ENCODE data around the gene NSD2. TPM values are rescaled to one million over a fixed set of nuclear protein-coding genes. Genes with fewer than 3 reads are reported as not detected.
"Not testable (repeated sequence)": the region's sequence is repeated elsewhere in the genome, so short reads cannot be mapped to it uniquely, and the experiment has no call there.

Gene NSD2
- polyA plus RNA-seq, 3 donors from 2014 or later, result 1.8 to 7.2 (median 4.4) TPM

DNA sequence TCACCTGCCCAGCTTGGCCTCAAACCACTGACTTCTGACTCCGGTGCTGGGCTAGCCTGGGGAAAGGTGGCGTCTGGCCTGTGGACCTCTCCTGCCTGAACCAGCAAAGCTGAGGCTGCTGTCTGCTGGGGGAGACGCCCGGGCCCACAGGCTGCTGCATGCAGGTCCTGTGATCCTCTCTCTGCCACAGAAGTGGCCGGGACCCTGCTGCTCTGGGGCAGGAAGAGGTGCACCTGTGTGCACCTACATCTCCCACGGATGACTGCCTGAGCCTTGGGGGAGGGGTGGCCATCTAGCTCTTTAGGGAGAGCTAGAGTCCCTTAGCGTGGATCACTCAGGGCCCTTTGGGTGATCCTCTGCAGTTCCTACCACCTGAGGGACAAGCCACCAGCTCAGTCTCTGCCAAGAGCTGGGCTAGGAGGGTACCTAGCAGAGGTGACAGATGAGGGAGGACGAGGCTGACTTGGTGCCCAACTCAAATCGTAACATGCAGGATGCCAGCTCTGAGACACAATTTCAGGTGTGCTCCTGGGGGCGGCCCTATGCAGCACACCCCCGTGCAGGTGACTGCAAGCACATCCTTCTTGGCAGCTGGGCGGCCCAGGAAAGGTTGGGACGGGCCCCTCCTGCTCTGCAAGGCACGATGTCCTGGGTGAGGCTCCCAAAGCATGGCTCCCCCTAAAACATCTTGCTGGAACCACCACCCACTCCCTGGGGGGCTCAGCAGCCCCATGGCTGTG is 37.7 kb upstream of the NSD2 start:
- Mint-ChIP-seq H3K36me3 (peaks cover 12 to 28% (median 19%) of the 10 kb centered on the region in 3 donors), H3K27ac (no peak overlapping the region), H3K4me1 (peaks cover 2 to 8% of the 10 kb centered on the region in 2 donors), H3K9me3 (no peaks in the 10 kb centered on the region), H3K4me3 (no peak overlapping the region), H3K27me3 (ENCODE audit: low read depth in 3 of 3) (peaks cover 0 to 4% (median 0%) of the 10 kb centered on the region in 3 donors)
- DNase-seq, result no peak

DNA sequence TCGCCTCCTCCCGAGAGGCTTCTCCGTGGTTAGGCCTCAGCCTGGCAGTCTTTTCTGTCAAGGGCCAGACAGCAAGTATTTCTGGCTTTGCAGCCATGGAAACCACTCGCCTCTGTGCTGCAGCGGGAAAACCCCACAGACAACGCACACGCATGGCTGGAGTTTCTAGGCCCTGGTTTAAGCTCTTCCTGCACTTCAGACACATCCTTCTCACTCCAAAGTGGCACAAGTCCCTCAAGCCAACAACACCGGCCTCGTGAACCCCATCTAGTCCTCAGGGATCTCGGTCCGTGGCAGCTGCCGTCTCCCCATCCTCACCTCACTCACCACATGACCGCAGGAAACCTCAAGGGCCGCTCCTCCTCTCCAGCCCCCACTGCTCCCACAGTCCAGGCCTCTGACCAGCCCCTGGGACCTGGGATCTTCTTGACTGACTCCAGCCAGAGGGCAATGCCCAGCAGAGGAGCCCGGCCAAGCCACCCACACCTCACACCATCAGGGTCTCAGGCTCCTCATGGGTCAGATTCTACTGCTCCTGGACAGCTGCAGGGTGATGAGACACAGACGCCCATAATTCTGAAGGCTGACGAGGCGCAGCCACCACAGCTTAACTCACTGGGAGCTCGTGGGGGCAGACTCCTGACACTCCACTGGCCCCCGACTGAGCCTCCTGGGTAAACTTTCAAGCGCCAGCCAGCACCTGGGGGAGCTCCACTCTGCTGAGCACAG is 37.0 kb upstream of the NSD2 start:
- peaks cover 3 to 8% of the 10 kb centered on the region in 2 donors for H3K4me1 Mint-ChIP-seq
- peaks cover 16 to 31% (median 21%) of the 10 kb centered on the region in 3 donors for H3K36me3 Mint-ChIP-seq
- H3K27ac Mint-ChIP-seq, result peak overlapping the region in 2 of 6 donors; percentile 55 to 71
- no peak for DNase-seq
- H3K27me3 Mint-ChIP-seq (ENCODE audit: low read depth in 3 of 3), result peaks cover 0 to 4% (median 0%) of the 10 kb centered on the region in 3 donors
- H3K9me3 Mint-ChIP-seq, result no peaks in the 10 kb centered on the region
- H3K4me3 Mint-ChIP-seq, result no peak overlapping the region

DNA sequence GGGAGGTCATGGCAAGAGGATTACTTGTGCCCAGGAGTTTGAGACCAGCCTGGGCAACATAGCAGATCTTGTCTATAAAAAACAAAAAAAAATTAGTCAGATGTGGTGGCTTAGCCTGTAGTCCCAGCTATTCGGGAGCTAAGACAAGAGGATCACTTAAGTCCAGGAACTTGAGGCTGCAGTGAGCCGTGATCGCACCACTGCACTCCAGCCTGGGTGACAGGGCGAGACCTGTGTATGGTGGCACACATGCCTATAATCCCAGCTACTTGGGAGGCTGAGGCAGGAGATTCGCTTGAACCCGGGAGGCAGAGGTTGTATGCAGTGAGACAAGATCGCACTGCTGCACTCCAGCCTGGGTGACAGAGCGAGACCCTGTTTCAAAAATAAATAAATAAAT is 35.4 kb upstream of the NSD2 start:
- not testable (repeated sequence) for H3K27ac Mint-ChIP-seq; H3K9me3 Mint-ChIP-seq; DNase-seq; H3K4me3 Mint-ChIP-seq; H3K4me1 Mint-ChIP-seq; H3K27me3 Mint-ChIP-seq (ENCODE audit: low read depth in 3 of 3)
- H3K36me3 Mint-ChIP-seq, result peaks cover 15 to 29% (median 17%) of the 10 kb centered on the region in 3 donors

DNA sequence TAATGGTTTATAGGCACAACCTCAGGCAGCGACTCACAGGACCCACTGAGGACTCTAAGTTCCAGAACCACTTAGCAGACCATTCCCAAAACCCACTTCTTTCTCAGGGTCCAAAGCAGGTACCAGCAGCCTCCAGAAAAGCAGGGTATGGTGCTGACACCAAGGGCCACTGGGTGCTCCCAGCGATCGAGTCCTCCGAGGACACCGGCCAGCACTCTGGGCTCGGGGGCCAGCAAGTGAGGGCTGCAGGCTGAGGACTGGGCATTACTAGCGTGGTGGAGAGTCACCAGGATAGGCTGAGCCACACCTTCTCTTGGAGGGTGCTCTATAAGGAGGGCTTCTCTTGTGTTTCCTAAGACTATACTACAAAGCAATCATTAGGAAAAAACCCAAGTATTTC is 34.5 kb upstream of the NSD2 start:
- Mint-ChIP-seq H3K9me3 (no peaks in the 10 kb centered on the region), H3K4me3 (no peak overlapping the region), H3K4me1 (peaks cover 4 to 6% of the 10 kb centered on the region in 2 donors), H3K27me3 (ENCODE audit: low read depth in 3 of 3) (peaks cover 0 to 2% (median 0%) of the 10 kb centered on the region in 3 donors), H3K27ac (no peak overlapping the region), H3K36me3 (peaks cover 15 to 27% (median 15%) of the 10 kb centered on the region in 3 donors)
- DNase-seq, result no peak

DNA sequence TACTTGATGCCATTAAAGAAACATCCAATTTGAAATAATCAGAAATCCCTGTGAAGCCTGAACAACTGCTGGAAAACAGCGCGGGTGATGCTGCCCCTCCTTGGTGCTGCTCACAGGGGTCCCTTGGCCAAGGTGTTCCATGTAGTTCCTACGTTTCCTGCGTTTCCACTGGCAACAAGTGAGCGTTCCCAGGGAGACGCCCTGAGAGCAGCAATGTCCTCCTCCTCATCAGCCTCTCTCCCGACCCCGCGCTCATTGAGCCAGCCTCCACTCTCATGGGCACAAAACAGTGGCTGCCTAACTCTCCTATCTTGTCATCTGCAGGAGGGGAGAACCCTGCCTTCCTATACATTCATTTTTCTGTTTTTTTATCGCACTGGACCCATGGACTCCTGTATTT is 34.1 kb upstream of the NSD2 start:
- peaks cover 8 to 10% of the 10 kb centered on the region in 2 donors for H3K4me1 Mint-ChIP-seq
- no peak overlapping the region for H3K4me3 Mint-ChIP-seq
- DNase-seq, result no peak
- H3K27me3 Mint-ChIP-seq (ENCODE audit: low read depth in 3 of 3), result peaks cover 0 to 2% (median 0%) of the 10 kb centered on the region in 3 donors
- H3K27ac Mint-ChIP-seq, result no peak overlapping the region
- H3K36me3 Mint-ChIP-seq, result peaks cover 13 to 25% (median 14%) of the 10 kb centered on the region in 3 donors
- no peaks in the 10 kb centered on the region for H3K9me3 Mint-ChIP-seq

DNA sequence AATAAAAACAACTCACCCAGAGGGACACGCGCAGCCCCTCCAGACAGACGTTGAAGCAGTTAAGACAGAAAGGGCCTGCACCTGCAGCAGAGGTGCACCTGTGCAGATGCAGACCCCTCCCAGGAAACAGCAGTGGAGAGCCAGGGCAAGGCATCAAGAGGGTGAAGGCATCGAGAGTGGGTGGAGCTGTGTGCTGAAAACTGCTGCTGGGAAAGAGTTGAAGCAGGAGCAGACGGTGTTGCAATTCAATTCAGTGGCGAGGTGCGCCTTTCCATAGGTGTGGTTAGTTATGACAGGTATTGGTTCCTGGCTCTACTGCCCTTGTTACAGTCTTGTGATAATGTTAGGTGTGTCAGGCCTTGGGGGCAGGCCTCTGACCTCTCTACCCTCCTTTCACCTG is 31.9 kb upstream of the NSD2 start:
- Mint-ChIP-seq H3K27me3 (ENCODE audit: low read depth in 3 of 3) (peaks cover 0 to 3% (median 0%) of the 10 kb centered on the region in 3 donors), H3K36me3 (peaks cover 9 to 31% (median 10%) of the 10 kb centered on the region in 3 donors), H3K4me1 (peaks cover 13 to 14% of the 10 kb centered on the region in 2 donors), H3K4me3 (no peak overlapping the region), H3K9me3 (no peaks in the 10 kb centered on the region), H3K27ac (no peak overlapping the region)
- DNase-seq, result no peak

DNA sequence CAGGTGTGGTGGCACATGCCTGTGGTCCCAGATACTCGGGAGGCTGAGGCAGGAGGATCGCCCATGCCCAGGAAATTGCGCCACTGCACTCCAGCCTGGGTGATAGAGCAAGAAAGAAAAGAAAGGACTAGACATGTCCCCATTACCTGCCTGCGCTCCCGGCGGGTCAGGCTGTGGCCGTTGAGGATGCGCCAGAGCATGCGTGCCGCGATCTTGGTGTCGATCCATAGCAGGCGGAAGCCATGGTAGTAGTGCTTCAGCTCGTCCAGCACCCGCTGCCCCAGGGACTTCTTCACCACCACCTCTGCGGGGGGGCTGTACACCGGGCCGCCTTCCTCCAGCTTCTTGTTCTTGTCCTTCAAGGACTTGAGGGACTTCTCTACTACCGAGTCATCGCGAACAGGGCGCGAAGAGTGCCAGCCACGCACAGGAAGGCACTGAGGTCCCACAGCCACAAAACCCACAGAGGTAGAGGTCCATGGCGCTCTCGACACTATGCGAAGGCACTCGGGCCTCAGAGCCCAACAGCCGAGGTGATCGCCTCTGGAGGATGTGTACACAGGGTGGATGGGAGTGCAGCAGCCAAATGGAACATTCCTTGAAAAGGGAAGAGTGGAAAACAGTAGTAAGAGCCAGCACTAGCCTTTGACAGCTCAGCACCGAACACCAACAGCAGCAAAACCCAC is 29.8 kb upstream of the NSD2 start:
- peaks cover 0 to 3% (median 0%) of the 10 kb centered on the region in 3 donors for H3K27me3 Mint-ChIP-seq (ENCODE audit: low read depth in 3 of 3)
- no peak overlapping the region for H3K4me3 Mint-ChIP-seq
- peaks cover 6 to 24% (median 10%) of the 10 kb centered on the region in 3 donors for H3K36me3 Mint-ChIP-seq
- H3K4me1 Mint-ChIP-seq, result peaks cover 13 to 14% of the 10 kb centered on the region in 2 donors
- H3K9me3 Mint-ChIP-seq, result no peaks in the 10 kb centered on the region
- DNase-seq, result no peak
- H3K27ac Mint-ChIP-seq, result peak overlapping the region in 1 of 6 donors; percentile 24

DNA sequence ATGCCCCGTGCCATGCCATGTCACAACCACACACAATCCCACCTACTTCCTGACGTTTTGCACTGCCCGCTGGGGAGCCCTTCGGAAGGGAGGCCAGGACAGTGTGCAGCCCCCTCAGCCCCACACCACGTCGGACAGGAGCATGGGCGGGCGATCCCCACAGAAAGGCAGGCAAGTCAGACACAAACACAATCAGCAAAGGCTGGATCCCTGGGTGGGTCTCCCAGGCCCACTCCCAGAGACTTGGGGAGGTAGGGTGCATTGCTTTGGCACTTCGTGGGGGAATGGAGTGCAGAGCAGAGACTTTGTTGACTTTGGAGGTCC is 29.3 kb upstream of the NSD2 start:
- Mint-ChIP-seq H3K4me1 (peaks cover 13 to 14% of the 10 kb centered on the region in 2 donors), H3K9me3 (no peaks in the 10 kb centered on the region), H3K27ac (peak overlapping the region in 1 of 6 donors; percentile 24), H3K4me3 (no peak overlapping the region), H3K36me3 (peaks cover 6 to 28% (median 10%) of the 10 kb centered on the region in 3 donors), H3K27me3 (ENCODE audit: low read depth in 3 of 3) (peaks cover 0 to 3% (median 0%) of the 10 kb centered on the region in 3 donors)
- DNase-seq, result no peak

DNA sequence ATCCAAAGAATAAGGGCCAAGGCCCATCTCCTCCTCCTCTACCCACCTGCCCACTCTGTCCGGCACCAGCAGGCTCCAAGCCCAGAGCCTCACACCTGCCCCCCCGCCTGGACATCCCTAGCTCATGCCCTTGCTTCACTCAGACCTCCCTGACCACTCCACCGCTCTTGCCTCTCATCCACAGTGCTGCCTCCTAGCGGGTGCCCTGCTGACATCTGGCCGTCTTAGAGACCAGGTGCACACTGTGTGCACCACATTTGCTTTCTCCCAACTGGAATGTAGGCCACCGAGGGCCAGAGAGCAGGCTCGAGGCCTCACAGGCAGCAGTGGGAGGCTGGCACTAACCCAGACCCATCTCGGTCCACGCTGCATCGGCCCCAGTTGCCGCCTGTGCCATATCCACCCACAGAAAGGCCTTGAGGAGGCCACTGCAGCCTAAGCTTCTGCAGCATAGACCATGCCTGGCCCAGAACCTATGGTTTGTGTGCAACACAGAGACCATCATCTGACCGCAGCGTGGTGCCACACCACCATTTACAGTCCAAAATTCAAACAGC is 28.8 kb upstream of the NSD2 start:
- Mint-ChIP-seq H3K27me3 (ENCODE audit: low read depth in 3 of 3) (peaks cover 0 to 3% (median 0%) of the 10 kb centered on the region in 3 donors), H3K9me3 (no peaks in the 10 kb centered on the region), H3K27ac (peak overlapping the region in 1 of 6 donors; percentile 50), H3K4me3 (no peak overlapping the region), H3K4me1 (peaks cover 13 to 14% of the 10 kb centered on the region in 2 donors), H3K36me3 (peaks cover 6 to 28% (median 10%) of the 10 kb centered on the region in 3 donors)
- DNase-seq, result no peak

DNA sequence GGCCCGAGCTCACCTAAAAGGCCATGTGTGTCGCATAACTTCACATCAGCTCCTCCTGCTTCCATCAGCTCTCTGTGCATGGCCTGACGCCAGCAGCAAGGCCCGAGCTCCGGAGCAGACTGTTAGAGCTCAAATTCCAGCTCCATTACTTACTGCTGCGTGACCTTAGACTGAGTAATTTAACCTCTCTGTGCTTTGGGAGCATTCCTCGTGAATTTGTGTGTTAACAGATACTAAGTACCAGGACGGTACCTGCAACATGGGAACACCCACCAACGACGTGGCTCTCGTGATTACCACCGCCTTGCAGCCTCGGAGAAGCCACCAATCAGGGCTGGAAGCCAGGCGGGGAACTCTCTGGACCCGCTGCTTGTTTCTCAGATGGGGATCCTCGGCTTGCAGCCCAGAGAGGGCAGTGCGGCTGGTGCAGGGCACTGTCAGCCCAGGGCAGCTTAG is 28.2 kb upstream of the NSD2 start:
- no peak overlapping the region for H3K4me3 Mint-ChIP-seq
- peaks cover 0 to 3% (median 0%) of the 10 kb centered on the region in 3 donors for H3K27me3 Mint-ChIP-seq (ENCODE audit: low read depth in 3 of 3)
- H3K9me3 Mint-ChIP-seq, result no peaks in the 10 kb centered on the region
- H3K36me3 Mint-ChIP-seq, result peaks cover 6 to 28% (median 10%) of the 10 kb centered on the region in 3 donors
- no peak overlapping the region for H3K27ac Mint-ChIP-seq
- no peak for DNase-seq
- H3K4me1 Mint-ChIP-seq, result peaks cover 13 to 14% of the 10 kb centered on the region in 2 donors

DNA sequence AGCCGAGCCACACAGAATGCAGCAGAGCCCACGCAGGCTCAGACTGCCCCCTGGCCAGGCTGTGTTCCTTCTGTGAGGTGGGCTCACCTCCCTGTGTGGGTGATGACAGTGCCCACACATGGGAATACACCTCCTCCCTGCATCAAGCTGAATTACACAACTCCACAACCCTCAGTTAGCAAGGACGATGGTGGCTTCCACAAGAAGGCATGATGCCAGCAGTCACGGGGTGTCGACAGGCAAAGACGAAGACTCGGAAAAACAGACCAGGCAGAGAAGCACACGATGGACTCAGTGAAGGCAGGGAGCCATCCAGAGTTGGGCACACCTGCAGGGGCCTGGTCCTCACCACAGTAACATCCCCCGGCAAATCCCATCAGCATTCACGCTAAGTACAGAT is 27.3 kb upstream of the NSD2 start:
- Mint-ChIP-seq H3K4me1 (peaks cover 13 to 14% of the 10 kb centered on the region in 2 donors), H3K4me3 (no peak overlapping the region), H3K9me3 (no peaks in the 10 kb centered on the region), H3K27ac (peak overlapping the region in 1 of 6 donors; percentile 67), H3K27me3 (ENCODE audit: low read depth in 3 of 3) (peaks cover 0 to 3% (median 0%) of the 10 kb centered on the region in 3 donors), H3K36me3 (peaks cover 6 to 28% (median 10%) of the 10 kb centered on the region in 3 donors)
- DNase-seq, result no peak

DNA sequence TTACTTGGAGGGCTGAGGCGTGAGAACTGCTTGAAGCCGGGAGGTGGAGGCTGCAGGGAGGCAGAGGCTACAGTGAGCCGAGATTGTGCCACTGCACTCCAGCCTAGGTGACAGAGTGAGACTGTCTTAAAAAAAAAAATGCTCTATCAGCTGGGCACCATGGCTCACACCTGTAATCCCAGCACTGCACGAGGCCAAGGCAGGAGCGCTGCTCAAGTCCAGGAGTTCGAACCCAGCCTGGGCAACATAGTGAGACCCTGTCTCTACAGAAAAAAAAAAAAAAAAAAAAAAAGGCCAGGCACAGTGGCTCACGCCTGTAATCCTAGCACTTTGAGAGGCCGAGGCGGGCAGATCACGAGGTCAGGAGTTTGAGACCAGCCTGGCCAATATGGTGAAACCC is 26.6 kb upstream of the NSD2 start:
- H3K27me3 Mint-ChIP-seq (ENCODE audit: low read depth in 3 of 3); DNase-seq; H3K27ac Mint-ChIP-seq; H3K4me3 Mint-ChIP-seq; H3K9me3 Mint-ChIP-seq: not testable (repeated sequence)
- peaks cover 0 to 22% (median 3%) of the 10 kb centered on the region in 3 donors for H3K36me3 Mint-ChIP-seq
- H3K4me1 Mint-ChIP-seq, result peaks cover 12 to 14% of the 10 kb centered on the region in 2 donors

DNA sequence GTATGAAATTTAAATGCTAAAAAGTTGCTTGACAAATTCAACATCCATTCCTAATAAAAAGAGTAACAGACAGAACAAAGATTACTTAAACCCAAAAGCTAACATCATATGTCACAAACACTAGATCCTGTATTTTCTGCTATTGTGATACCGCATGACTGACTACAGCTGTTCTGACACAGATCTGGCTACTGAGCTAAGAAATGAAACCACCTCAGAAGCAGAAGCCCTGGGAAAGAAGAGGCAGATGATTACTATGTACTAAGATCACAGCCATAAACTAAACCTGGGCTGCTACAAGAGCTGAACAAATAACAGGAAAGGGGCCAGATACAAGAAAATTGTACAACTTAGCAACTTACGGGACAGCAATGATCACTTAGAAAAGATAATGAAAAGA is 24.6 kb upstream of the NSD2 start:
- no peak overlapping the region for H3K4me3 Mint-ChIP-seq
- peaks cover 14 to 19% of the 10 kb centered on the region in 2 donors for H3K4me1 Mint-ChIP-seq
- H3K9me3 Mint-ChIP-seq, result no peaks in the 10 kb centered on the region
- H3K27ac Mint-ChIP-seq, result no peak overlapping the region
- peaks cover 0 to 3% (median 2%) of the 10 kb centered on the region in 3 donors for H3K27me3 Mint-ChIP-seq (ENCODE audit: low read depth in 3 of 3)
- no peak for DNase-seq
- H3K36me3 Mint-ChIP-seq, result peaks cover 0 to 19% (median 3%) of the 10 kb centered on the region in 3 donors
